NK-92 (cell line): ENCODE data around the gene ZSWIM1.
"Not testable (repeated sequence)": the region's sequence is repeated elsewhere in the genome, so short reads cannot be mapped to it uniquely, and the experiment has no call there.

Experiments
- DNase-seq: peaks from one replicate; lab custom pipeline; 2025; ENCODE audit not compliant: unreplicated experiment; lab: John Stamatoyannopoulos, UW

ZSWIM1 gene

GRCh38 chr20:45925821-45926506, 44.9 kb downstream of the ZSWIM1 start:
- no peak for DNase-seq

GRCh38 chr20:45926731-45927070, 45.7 kb downstream of the ZSWIM1 start:
- DNase-seq = no peak

GRCh38 chr20:45927071-45927878, 46.2 kb downstream of the ZSWIM1 start:
- DNase-seq = no peak

- DNase-seq = not testable (repeated sequence)
Observed at GRCh38 chr20:45931680-45932079, 50.7 kb downstream of the ZSWIM1 start.

- DNase-seq = no peak
Observed at GRCh38 chr20:45933266-45934045, 52.4 kb downstream of the ZSWIM1 start.

- DNase-seq = no peak
Observed at GRCh38 chr20:45934046-45934585, 53.1 kb downstream of the ZSWIM1 start.
